Stimulated activated CD4-positive, alpha-beta T cell treated with anti-CD3 and anti-CD28 coated beads, Interleukin-2, amount 100 ng/mL, for 4 hours (primary cell): ENCODE results near the gene CHRNB4.
"Not testable (repeated sequence)": the region's sequence is repeated elsewhere in the genome, so short reads cannot be mapped to it uniquely, and the experiment has no call there.

Experiments used
- DNase-seq: peaks from one replicate; pipeline ENCODE4 v3.0.0-alpha.2; 2020; ENCODE audit warnings: low read depth

The CHRNB4 gene, protein sequence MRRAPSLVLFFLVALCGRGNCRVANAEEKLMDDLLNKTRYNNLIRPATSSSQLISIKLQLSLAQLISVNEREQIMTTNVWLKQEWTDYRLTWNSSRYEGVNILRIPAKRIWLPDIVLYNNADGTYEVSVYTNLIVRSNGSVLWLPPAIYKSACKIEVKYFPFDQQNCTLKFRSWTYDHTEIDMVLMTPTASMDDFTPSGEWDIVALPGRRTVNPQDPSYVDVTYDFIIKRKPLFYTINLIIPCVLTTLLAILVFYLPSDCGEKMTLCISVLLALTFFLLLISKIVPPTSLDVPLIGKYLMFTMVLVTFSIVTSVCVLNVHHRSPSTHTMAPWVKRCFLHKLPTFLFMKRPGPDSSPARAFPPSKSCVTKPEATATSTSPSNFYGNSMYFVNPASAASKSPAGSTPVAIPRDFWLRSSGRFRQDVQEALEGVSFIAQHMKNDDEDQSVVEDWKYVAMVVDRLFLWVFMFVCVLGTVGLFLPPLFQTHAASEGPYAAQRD

DNA sequence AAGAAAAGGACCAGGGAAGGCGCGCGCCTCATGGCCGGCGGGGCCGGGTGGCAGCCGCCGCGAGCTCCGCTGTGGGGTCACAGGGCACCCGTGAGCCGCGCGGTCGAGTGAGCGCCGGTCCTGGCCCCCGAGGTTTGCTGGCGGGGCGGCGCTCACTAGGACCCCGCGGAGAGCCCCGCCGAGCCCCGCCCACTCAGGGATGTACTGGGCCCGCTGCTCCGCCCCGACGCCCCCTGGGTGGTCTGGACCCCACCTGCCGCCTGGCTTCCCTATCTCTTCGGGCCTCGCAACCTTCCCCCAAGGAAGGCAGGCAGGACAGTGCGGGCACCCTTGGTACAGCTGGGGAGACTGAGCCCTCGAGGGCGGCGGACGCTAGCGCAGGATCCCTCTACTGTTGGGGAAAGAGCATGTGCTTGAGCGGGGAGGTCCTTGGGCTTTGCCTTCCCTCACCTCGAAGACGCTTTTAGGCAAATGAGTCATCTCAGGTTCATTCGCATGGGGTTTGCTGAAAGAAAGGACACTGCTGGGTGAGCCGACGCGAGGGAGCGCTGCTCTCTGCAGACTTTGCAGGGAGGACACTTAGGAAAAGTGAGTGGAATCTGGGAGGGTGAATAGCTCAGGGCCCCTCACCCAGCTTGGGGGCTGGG is at the start of gene CHRNB4:
Gene CHRNB4, minus strand, starts transcription at position 109 of the 647 bp plus-strand sequence. Its CDS starts 77 bp downstream, at position 32.
- DNase-seq = no peak

DNA sequence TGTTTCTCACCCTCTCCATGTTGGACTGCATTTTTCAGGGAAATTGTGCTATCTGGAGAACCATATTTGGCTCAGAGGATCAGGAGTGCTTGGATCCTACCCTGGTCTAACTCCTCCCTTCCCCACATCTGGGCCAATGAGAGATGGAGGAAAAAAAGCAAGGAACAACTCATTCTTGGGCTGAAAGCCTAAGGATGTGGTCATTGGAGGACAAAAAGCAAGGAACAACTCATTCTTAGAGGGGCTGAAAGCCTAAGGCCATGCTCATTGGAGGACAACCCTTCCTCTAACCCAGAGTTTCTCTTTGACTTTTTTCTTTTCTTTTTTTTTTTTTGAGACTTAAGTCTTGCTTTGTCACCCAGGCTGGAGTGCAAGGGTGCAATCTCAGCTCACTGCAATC is 48.6 kb upstream of the CHRNB4 start:
- DNase-seq = no peak

DNA sequence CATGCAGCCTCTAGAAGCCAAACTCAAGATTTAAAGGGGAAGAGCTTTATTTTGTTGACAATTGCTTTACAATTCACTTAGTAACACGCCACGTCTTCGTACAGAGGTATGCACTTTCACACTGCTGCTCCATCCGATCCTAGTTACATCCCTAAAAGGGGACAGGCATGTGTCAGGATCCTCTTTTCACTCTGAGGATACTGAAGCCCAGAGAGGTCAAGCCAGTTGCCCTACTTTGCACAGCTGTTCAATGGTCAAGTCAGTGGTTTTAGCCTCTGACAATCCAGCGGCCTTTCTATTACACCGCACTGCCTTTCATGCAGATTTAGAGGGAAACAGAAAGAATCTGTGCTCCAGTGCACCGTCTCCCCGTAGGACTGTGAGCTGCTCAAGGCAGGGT is 44.9 kb upstream of the CHRNB4 start:
- DNase-seq = no peak

DNA sequence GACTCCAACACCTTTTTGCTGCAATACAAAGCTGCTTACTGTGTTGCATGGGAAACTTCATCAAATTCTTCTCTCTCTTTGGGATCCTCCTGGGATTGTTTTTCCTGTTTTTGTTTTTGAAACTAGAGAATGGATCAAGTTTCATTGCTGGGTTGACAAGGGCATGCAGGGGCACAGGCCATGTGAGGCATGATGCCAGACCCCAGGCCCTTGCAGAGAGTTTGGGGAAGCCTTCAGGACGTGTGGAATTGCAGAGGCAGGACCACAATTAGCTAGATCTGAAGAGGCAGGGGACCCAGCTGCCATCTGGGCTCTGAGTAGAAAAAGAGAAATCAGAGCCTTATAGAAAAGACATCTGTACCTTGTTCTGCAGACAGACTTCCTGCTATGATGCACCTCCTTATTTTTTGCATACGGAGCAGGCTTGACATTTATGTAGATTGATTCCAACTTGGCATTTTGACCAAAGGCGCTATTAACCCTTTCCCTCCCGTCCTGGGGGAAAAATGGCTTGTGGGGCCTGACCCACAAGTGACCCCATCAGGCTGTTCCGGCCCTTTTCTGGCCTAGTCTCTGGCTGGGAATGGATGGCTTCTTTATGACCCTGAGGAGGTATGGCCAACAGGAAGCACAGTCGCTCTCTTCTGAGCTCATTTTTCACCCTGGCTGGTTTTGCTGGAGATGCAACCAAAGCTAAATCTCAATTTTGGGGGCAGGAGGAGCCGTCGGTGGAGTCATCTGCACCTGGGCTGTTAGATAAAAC is 44.3 kb upstream of the CHRNB4 start:
- DNase-seq = no peak

DNA sequence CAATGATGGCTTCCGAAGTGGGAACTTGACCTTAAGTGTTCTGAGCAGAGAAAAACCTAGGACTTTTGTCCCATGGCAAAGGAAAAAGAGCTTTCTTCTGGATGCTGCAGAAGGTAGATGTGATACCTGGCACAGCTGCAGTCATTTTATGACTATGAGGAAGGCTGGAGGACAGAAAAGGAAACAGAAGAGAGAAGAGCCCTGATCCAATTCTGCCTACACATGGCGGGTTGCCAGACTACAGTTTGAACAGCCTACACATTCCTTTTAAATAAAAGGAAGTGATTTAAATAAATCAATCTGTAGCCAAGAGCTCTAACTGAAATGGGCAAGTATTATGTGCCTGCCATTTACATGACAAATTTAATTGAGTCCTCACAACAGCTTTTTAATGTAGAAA is 43.6 kb upstream of the CHRNB4 start:
- no peak for DNase-seq

DNA sequence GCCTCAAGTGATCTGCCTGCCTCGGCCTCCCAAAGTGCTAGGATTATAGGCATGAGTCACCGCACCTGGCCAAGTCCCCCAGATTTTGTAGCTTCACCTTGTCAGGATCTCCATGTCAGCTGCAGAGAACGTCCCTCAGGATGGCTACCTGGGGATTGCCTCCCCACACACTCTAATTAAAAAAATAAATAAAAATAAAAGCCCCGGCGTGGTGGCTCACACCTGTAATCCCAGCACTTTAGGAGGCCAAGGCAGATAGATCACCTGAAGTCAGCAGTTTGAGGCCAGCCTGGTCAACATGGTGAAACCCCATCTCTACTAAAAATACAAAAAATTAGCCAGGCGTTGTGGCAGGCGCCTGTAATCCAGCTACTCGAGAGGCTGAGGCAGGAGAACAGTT is 42.6 kb upstream of the CHRNB4 start:
- not testable (repeated sequence) for DNase-seq

DNA sequence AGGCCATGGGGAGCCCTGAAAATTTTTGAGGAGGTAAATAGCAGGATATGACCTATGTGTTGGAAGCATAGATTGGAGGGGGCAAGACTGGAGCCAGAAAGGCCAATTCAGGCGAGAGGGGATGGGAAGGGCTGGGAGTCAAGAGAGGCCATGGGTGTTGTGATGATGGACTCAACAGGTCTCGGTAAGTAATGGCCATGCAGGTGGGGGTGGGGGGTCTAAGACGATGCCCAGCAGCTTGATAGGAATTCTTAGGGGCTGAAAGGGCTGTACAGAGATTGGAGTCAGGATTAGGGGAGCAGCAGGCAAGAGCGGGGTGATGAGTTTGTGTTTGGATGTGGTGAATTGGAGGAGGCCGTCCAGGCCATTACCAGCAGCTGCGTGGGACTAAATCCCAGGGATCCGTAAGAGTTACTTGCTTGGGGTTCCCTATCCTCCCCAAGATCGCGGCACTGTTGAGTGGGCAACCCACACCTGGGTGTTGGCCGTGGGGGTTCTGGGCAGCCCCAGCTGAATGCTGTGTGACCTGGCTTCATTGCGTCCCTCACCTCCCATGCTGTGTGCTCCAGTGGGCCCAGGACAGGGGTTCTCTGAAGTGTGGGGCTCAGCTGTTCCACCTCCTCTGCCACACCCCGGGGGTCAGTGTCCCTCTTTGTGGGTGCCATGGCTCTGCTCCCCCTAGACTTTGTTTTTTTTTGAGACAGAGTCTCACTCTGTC is 41.8 kb upstream of the CHRNB4 start:
- no peak for DNase-seq

DNA sequence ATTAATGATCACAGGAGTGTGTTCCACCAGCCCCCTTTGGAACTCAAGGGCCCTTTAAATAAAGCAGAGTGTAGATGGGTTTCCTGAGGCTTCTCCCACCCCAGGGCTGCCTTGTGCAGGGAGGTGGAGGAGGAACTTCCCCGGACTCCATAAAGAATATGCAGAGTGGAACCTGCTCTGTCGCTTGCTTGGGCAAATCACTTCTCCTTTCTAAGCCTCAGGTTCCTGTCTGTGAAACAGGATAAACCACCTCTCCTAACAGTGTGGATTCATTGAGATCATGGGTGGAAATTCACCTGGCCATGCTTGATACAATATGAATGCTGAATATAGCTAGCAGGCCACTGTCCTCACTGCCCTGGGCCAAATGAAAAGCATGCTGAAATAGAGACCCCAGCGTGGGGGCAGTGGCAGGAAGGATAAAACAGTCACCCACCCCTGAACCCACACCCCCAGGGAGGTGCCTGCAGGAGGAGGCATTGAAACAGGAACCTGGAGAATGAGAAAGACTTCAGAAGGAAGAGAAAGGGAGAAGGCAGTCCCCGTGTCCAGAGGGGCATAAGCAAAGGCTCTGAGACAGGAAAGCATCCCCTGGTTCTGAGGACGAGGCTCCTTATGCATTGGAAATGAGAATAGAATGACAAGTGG is 41.1 kb upstream of the CHRNB4 start:
- DNase-seq = no peak

DNA sequence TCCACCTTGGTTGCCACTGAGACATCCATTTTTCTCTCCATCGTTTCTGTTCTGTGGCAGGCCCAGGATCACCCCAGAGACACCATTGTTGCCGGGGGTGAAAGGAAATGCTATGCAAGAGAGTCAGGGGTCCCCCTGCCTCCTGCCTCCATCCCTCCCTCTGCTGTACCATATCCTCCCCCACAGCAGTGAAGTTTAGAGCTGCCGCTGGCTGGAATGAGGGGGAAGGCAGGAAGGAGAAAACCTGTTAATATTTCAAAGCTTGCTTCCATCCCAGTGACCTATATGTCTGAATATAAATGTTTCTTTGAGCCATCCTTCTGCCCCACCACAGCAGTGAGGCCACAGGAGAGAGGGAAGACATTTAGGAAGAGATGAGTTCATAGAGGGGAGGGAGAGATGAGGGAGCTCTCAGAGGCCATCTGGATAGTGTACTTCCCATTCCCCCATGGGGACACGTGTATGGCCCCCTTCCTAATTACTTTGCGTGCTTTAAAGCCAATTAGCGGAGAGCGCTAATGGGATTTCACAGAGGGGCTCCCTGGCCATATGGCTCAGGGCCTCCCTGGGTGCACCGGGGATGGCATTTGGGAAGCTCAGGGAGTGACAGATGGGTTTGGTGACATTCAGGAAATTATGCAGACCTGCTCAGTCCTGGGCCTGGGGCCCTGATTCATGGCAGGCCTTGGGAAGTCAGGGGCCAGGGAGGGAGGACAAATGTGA is 40.4 kb upstream of the CHRNB4 start:
- DNase-seq = no peak

DNA sequence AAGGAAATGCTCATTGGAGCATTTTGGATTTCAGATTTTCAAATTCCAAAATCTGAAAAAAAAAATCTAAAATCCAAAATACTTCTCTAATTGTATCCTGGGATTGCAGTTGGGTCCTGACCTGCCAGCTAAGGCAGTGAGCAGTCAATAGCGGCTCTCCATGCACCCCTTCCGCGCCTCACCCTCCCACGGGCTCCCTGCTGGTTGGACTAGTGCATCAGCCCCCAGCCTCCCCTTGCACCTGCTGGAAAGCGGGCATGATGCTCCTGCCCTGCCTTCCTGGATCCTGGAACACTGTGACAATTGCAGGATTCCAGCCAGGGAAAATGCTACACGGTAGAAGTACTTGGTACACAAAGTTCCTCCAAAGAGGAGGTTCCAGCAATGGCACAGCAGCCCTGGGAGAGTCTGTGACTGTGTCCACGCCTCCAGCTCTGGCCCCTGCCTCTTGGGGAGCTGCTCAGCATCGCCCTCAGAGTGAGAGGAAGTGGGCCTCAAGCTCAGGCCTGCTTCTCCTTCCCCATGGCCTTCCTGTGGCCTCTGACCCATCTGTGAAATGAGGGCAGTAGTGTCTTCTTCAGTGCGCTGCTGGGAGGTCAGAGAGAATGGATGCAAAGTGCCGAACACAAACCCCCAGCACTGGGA is 39.5 kb upstream of the CHRNB4 start:
- no peak for DNase-seq

DNA sequence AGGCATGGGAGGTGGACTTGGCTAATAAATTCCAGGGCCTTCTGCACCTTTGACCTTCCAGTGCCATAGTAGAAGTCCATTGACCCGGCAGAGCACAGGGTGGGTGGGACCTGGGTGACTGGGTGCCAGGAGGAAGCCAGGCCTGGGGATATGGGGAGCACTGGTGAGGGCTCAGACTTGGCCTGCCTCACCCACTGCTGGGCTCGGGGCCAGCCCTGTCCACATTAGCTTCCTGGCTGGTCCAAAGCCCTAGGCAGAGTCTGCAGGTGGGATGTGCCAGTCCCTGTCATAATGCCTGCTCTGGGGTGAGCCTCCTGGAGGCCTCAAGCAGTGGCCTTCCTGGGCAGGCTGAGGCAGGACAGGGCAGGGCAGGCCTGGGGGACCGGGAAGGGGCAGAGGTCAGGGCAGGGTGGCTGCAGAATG is 38.1 kb upstream of the CHRNB4 start:
- DNase-seq = no peak

DNA sequence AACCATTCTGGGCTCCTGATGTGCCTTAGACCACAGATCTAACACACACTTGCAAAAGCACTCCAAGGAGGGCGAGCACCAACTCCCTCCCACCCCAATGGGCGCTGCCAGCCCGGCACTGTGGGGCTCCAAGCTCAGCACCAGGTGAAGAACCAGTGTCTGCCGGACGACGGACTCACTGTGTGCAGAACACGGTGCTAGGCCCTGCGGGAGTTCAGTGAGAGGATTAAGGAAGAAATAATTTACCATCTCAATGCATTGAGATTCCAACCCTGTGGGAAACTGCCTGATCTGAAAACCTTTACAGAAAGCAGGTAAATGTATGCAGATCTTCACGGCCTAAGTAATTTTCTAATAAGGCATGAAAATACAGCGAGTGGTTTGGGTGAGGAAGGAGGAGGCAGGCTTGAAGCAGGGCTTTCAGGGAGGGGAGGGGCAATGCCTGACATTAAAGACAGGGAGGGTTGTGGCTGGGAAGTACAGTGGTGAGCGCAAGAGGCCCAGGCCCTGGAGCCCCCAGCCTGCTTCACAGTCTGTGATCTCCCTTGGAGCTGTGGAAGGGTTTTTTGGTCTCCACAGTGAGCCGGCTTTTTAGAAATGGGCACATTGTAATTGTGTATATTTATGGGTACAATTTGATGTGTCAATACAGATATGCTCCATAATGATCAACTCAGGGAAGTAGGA is 35.6 kb upstream of the CHRNB4 start:
- DNase-seq = no peak

DNA sequence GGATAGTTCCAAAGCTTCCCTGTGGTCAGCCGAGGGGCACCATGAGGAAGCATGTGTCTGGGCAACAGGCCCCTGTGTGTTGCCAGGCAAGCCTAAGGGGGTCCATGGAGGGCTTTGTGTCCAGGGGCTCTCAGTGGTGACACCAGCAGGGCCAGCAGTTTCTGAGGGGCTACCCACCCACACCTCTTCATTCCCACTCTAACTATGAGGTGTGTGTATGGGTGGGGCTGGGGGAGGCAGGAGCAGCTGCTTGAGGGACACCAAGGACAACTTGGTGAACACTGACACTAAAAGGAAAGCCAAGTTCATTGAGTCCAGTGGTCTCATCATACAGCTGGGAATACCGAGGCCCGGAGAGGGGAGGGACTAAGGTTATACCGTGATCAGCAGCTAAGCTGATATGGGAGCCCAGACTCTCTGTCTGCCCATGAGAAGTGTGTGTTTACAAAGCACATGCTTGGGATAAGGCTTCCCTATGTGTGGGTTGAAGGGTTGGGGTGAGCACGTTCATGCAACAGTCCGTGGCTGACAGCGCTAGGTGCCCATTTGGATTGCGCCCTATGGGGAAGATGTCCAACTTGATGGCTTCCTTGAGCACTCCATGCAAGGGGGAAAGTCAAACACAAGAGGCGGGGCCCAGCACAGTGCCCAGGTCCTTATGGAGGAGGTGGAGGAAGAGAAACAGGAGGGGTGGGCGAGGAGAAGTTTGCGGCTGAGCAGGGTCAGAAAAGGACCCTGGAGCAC is 34.8 kb upstream of the CHRNB4 start:
- no peak for DNase-seq

DNA sequence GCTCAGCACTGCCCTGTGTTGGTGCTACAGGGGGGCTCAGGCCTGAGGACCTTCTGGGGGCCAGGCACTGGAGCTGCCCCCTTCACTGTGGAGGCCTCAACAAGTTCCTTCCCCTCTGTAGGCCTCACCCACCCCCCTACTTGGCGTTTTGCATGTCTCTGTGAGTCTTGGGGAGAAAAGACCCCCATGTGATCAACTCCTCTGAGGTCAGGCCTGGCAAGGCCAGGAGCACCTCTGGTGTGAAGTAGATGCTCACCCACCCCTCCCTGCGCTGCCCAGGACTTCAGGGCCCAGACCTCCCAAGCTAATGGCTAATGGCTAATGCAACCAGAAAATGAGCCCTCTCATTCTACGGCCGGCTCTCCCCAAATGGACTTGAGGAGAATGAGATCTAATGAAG is 34.2 kb upstream of the CHRNB4 start:
- DNase-seq = no peak

DNA sequence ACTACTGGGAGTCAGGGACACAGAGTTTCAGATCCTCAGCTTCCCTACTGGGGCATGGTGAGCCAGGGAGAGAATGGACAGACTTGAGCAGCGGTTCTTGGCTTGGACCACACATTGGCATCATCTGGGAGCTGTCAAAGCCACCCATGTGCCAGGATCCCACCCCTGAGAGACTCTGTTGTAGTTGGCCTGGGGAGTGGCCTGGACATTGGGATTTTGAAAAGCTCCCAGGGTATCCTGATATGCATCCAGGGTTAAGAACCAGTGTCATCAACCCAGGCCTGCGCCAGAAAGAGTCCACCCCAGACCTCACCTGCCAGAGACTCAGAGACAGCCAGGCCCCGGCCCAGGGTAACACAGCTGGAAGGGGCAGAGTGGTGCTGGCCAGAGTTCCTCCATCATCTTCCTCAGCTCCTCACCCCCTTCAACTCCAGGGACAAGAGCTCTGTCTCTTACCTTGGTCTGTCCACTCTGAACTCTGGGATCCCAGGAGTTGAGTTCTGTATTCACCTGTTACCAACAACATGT is 33.0 kb upstream of the CHRNB4 start:
- DNase-seq = no peak

DNA sequence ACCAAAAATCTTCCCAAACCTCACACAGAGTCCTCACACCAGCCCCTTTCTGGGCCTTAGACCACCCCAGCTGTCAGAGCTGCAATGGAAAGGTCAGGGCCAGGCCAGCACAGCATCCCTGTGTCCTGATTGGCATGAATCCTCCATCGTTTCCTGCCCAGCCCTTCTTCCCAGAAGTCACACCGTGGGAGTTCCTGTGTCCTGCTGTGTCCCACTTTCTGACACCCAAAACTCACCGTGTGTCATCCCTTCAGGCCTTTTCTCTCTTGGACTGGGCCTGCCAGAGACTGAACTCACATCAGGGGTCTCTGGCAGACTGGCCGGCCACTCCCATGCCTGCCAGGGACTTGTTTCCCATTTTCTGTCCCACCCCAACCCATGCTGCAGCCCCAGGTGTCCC is 32.5 kb upstream of the CHRNB4 start:
- no peak for DNase-seq

DNA sequence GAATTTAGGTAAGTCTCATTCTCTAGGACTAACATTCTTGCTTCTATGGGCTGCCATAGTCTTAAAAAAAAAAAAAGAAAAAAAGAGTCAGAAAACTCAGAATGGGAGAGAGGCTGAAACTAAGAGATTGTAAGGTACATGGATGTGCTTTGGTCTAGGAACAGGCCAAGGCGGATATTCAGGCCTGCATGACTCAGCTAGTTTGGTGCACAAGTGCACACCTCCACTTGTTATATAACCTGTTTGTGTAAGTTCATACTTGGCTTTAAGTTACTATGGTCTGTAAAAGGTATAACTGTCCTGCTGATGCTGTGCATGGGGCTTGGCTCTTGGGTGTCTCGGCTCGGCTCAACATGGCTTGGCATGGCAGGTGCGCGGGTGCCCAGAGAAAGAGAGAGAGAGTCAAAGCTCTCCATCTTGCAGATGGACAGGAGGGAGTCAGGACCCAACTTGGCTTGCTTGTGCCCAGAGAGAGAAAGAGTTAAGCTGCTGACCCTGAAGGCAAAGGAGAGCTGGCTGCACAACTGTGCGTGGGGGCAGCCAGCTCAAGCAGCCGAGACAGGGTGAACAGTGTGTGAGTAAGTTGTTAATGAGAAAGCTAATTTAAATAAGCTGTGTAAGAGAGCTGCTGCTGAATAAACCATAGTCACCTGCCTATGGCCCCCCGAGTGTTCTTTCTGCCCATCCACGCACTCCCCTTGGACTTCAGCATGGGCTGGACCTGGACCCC is 31.4 kb upstream of the CHRNB4 start:
- DNase-seq = no peak

DNA sequence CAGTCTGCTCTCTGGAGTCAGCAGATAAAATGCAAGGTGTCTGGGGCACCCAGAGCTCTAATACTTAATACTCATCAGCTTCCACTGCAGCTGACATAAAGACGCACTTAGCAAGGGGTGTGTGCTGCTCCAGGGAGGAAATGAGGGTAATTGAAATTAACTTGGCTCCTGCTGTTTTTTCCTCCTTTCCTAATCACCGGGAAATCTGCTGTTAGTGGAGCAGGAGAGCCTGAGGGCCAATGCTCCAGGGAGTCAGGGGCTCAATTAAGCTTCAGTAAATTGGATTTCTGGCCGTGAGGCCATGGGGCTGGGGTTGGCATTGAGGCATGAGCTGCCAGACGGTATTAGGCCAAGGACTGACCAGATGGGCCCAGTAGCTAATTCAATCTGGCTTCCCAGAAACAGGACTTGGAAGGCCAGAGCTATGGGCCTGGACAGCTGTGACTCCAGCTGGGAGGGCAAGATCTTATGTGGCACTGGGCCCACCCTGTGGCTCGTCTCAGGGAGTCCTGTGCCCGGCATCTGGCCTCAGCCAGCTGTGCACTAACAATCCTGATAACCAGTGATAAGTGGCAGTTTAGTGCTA is 30.7 kb upstream of the CHRNB4 start:
- no peak for DNase-seq
